Lung (tissue), 16 donors: ENCODE measurements around the gene IFNG-AS1. TPM values are rescaled to one million over a fixed set of nuclear protein-coding genes. Genes with fewer than 3 reads are reported as not detected.

Experiments used
- ATAC-seq: fragments of 200-7000 bp; cut with Tn5 transposase; one replicate; pipeline ENCODE4 v1.9.1; 2020; ENCODE audit warnings: moderate number of reproducible peaks; ENCODE audit not compliant: insufficient read depth, low FRiP score
- DNase-seq, 3 donors: peaks; one replicate each; pipeline ENCODE4 v3.0.0-alpha.2; 2013 to 2017
- H3K27ac ChIP-seq, 2 donors: one replicate each; pipeline ENCODE4 v1.5.1; 2013; ENCODE audit warnings: mild to moderate bottlenecking in 2 of 2, moderate library complexity in 2 of 2, control low read depth in 1 of 2, inconsistent platforms in 1 of 2, low read depth in 1 of 2, low read length in 1 of 2
- H3K27me3 ChIP-seq, 3 donors: one replicate each; pipeline ENCODE4 v1.5.1; 2013; ENCODE audit warnings: low read length in 2 of 3; ENCODE audit not compliant: control insufficient read depth in 3 of 3, insufficient read depth in 3 of 3
- H3K36me3 ChIP-seq, 4 donors: one replicate each; pipeline ENCODE4 v1.5.1; 2013; ENCODE audit warnings: low read length in 4 of 4, mild to moderate bottlenecking in 1 of 4, moderate library complexity in 1 of 4; ENCODE audit not compliant: control insufficient read depth in 4 of 4, insufficient read depth in 4 of 4
- H3K4me1 ChIP-seq, 5 donors: one replicate each; pipeline ENCODE4 v1.5.1; 2013; ENCODE audit warnings: low read length in 5 of 5, mild to moderate bottlenecking in 2 of 5, moderate library complexity in 1 of 5; ENCODE audit not compliant: control insufficient read depth in 5 of 5, insufficient read depth in 5 of 5
- H3K4me3 ChIP-seq: one replicate; pipeline ENCODE4 v1.5.1; 2013; ENCODE audit warnings: mild to moderate bottlenecking, control low read depth, moderate library complexity
- H3K9ac ChIP-seq, 2 donors: one replicate each; pipeline ENCODE4 v1.5.1; 2013; ENCODE audit warnings: low read length in 2 of 2, control low read depth in 1 of 2; ENCODE audit not compliant: insufficient read depth in 1 of 2
- H3K9me3 ChIP-seq, 4 donors: one replicate each; pipeline ENCODE4 v1.5.1; 2013; ENCODE audit warnings: low read length in 3 of 4, mild to moderate bottlenecking in 1 of 4, moderate library complexity in 1 of 4; ENCODE audit not compliant: control insufficient read depth in 4 of 4, insufficient read depth in 3 of 4
- WGBS, 2 donors: extraction: QIAGEN DNeasy Blood & Tissue Kit; methylation state at CpG; one replicate each; pipeline ENCODE4 v1.1.7; 2013; 5-methylcytosine and 5-hydroxymethylcytosine counted together
- long read RNA-seq, 5 donors: transcript quantifications; one replicate each; lab custom pipeline, GENCODE V29; 2026
- polyA plus RNA-seq, 2 donors: library from polyadenylated mRNA; stranded (reverse); fragments of 200-250 nt; gene quantifications; one replicate each; pipeline ENCODE4 v1.2.1, GENCODE V29; 2013
- total RNA-seq, 2 donors: library from RNA; depleted of rRNA in 1 of 2; stranded (reverse); fragments of >200 nt in 1 of 2; gene quantifications; one replicate each; pipeline ENCODE4 v1.2.1, GENCODE V29; 2014 to 2021
- TF ChIP-seq, protein P1 (sequence below): IDR thresholded peaks from 2 replicates; pipeline ENCODE4 v1.5.1; 2012; ENCODE audit warnings: mild to moderate bottlenecking; ENCODE audit errors: control extremely low read depth, extremely low read depth
- donor health status: control.
- donor health status: control.
- donor health status: Bipolar disorder and iron deficiency.
- donor health status: healthy.
- donor health status: DM: yes; HTN: yes; CAD: no.

Gene IFNG-AS1
- 1 to 10 TPM in 1 of 2 donors, under 1 TPM in 1; 0.31 to 1.2 TPM for total RNA-seq
- under 1 TPM in 1 of 2 donors, not detected in 1; 0.03 TPM for polyA plus RNA-seq
- long read RNA-seq, donor 1 = 0 reads
- long read RNA-seq, donor 2 = 0 reads
- long read RNA-seq, donor 3 = 0 reads
- long read RNA-seq, donor 4 = 0 reads
- long read RNA-seq, donor 5 = 0 reads

DNA sequence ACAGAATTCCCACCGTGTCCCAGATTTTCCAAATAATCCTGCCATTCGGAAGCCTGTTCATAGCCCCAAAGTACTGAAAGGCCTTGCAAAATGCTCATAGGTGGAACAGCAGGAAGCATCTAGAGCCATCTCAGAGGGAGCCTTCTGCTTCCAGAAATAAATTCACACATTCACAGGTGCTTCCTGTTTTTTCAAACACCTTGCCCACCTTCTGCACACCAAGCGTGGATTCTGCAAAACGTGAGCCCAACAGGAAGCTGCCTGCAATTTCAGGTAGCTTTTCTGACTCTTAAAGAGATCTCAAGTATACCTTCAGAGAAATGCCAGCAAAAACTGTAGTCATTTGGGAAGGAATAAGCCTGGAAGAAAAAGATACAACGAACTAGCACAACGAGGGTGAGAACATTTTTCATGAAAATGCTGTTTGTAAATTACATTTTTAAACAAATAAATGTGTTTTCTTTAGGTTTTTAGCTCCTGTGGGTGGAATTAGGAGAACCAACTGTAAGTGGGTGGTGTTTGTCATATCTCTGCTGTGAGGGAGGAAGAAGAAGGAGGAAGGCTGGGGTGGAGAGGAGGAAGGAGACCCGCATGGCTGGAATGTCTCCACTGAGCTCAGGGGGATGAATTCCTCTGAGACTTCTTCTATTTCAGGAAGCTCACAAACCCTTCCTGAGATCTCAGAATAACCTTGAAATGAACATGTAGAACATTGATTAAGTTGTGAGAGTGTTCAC, at the start of gene IFNG-AS1:
IFNG-AS1 (plus strand) TSS at position 264 of the 737 bp plus-strand sequence.
- ATAC-seq (no peak), DNase-seq (no peak)
- H3K4me3 ChIP-seq = no peak within 1 kb of the TSS
- TF ChIP-seq, protein P1, sequence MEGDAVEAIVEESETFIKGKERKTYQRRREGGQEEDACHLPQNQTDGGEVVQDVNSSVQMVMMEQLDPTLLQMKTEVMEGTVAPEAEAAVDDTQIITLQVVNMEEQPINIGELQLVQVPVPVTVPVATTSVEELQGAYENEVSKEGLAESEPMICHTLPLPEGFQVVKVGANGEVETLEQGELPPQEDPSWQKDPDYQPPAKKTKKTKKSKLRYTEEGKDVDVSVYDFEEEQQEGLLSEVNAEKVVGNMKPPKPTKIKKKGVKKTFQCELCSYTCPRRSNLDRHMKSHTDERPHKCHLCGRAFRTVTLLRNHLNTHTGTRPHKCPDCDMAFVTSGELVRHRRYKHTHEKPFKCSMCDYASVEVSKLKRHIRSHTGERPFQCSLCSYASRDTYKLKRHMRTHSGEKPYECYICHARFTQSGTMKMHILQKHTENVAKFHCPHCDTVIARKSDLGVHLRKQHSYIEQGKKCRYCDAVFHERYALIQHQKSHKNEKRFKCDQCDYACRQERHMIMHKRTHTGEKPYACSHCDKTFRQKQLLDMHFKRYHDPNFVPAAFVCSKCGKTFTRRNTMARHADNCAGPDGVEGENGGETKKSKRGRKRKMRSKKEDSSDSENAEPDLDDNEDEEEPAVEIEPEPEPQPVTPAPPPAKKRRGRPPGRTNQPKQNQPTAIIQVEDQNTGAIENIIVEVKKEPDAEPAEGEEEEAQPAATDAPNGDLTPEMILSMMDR = no peak
- peaks cover 0 to 4% (median 0%) of the 10 kb centered on the region in 5 donors for H3K4me1 ChIP-seq
- H3K27me3 ChIP-seq = no peaks in the 10 kb centered on the region
- H3K36me3 ChIP-seq = no peaks in the 10 kb centered on the region
- H3K9ac ChIP-seq = no peak within 1 kb of the TSS
- no peaks in the 10 kb centered on the region for H3K9me3 ChIP-seq
- 31 to 40% methylated on average over 7 of the region's 7 CpGs for WGBS, 2 donors
- no peak within 1 kb of the TSS for H3K27ac ChIP-seq

DNA sequence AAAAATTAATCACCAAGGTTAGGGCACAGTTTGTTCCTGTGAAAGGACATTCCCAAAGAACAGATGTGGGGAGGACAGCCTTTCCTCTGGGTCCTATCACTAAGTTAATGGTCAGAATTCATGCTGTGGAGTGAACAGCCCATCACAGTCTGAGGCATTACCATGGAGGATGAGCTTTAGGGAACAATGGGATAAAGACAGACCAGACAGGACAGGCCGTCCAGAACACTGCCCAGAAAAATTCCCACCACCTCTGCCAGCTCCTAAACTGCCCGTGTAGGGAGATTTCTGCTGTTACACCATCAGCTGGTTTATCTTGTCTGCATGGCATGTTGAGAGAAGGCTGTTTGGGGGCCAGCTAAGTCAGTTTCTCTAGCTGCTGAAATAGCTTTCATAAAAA, 49.6 kb upstream of the IFNG-AS1 start:
- H3K4me3 ChIP-seq = no peak overlapping the region
- H3K36me3 ChIP-seq = no peaks in the 10 kb centered on the region
- H3K9me3 ChIP-seq = no peaks in the 10 kb centered on the region
- no peaks in the 10 kb centered on the region for H3K27me3 ChIP-seq
- ATAC-seq (no peak), DNase-seq (no peak)
- no peak overlapping the region for H3K27ac ChIP-seq
- 70 to 90% methylated on average over 2 of the region's 2 CpGs for WGBS, 2 donors
- TF ChIP-seq, protein P1 = no peak
- H3K9ac ChIP-seq = no peak overlapping the region
- H3K4me1 ChIP-seq = peaks cover 0 to 7% (median 2%) of the 10 kb centered on the region in 5 donors

DNA sequence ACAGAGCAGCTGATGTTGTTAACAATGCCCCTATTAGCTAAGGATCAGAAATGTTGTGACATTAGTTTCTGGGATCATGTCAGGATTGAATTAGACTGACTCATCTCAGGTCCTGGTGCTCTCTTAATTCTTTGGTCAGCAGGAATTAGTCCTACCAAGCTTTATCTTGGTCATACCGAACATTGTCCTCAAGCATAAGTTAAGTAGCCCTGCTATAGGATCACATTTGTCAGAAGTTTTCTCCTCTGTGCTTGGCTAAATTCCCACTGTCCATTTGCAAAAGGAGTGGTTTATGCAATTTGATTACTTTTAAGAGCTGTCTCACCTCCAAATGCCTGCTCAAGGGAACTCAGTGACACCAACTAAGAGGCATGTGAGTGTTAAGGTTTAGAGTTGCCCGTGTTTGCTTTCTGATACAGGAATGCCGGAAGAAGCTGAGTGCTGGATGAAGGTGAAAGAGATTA, 48.4 kb upstream of the IFNG-AS1 start:
- Histone ChIP-seq H3K27me3 (no peaks in the 10 kb centered on the region), H3K4me3 (no peak overlapping the region), H3K4me1 (peaks cover 0 to 7% (median 2%) of the 10 kb centered on the region in 5 donors), H3K27ac (no peak overlapping the region), H3K9me3 (no peaks in the 10 kb centered on the region), H3K9ac (no peak overlapping the region), H3K36me3 (no peaks in the 10 kb centered on the region)
- no peak for DNase-seq
- ATAC-seq = peak; percentile 45
- 53 to 72% methylated on average over 3 of the region's 3 CpGs for WGBS, 2 donors
- TF ChIP-seq, protein P1 = no peak
